Pulmonary artery endothelial cell (primary cell): ENCODE results near the gene CACNB1. TPM values are rescaled to one million over a fixed set of nuclear protein-coding genes. Genes with fewer than 3 reads are reported as not detected.

Experiments used
- DNase-seq: peaks from one replicate; pipeline ENCODE4 v3.0.0-alpha.2; 2011; ENCODE audit warnings: low read depth, low spot score
- total RNA-seq: library from RNA; depleted of rRNA; stranded (reverse); fragments of >200 nt; gene quantifications from 2 replicates; pipeline ENCODE4 v1.2.3, GENCODE V29; 2014

The CACNB1 gene
- total RNA-seq, result 2.0 and 2.3 TPM in 2 replicates

GRCh38 chr17:39197380-39198185 is at the start of gene CACNB1:
Gene CACNB1 (minus strand): TSS chr17:39197669. CDS start chr17:39197495, 174 bp downstream.
- peak; percentile 10 for DNase-seq

- DNase-seq, result no peak
Measured at GRCh38 chr17:39246274-39246673, 48.8 kb upstream of the CACNB1 start.

GRCh38 chr17:39244600-39245570 is 47.4 kb upstream of the CACNB1 start:
- peak; percentile 40 for DNase-seq

- no peak for DNase-seq
Measured at GRCh38 chr17:39244016-39244599, 46.6 kb upstream of the CACNB1 start.

- DNase-seq, result no peak
Measured at GRCh38 chr17:39243155-39243554, 45.7 kb upstream of the CACNB1 start.

GRCh38 chr17:39240631-39241030 is 43.2 kb upstream of the CACNB1 start:
- no peak for DNase-seq

- DNase-seq, result no peak
Measured at GRCh38 chr17:39239640-39240314, 42.3 kb upstream of the CACNB1 start.

- no peak for DNase-seq
Measured at GRCh38 chr17:39238311-39238972, 41.0 kb upstream of the CACNB1 start.

GRCh38 chr17:39237586-39237985 is 40.1 kb upstream of the CACNB1 start:
- no peak for DNase-seq

- no peak for DNase-seq
Measured at GRCh38 chr17:39236981-39237441, 39.5 kb upstream of the CACNB1 start.

GRCh38 chr17:39236450-39236927 is 39.0 kb upstream of the CACNB1 start:
- no peak for DNase-seq

- peak; percentile 15 for DNase-seq
Measured at GRCh38 chr17:39235555-39236449, 38.3 kb upstream of the CACNB1 start.

GRCh38 chr17:39231591-39232551 is 34.4 kb upstream of the CACNB1 start:
- DNase-seq, result no peak

GRCh38 chr17:39231091-39231561 is 33.7 kb upstream of the CACNB1 start:
- no peak for DNase-seq

- DNase-seq, result no peak
Measured at GRCh38 chr17:39230361-39230760, 32.9 kb upstream of the CACNB1 start.

GRCh38 chr17:39229274-39229913 is 31.9 kb upstream of the CACNB1 start:
- no peak for DNase-seq

GRCh38 chr17:39227364-39227919 is 30.0 kb upstream of the CACNB1 start:
- no peak for DNase-seq
